CD4-positive, CD25-positive, alpha-beta regulatory T cell (primary cell): ENCODE measurements around the gene OVCH1. TPM values are rescaled to one million over a fixed set of nuclear protein-coding genes. Genes with fewer than 3 reads are reported as not detected.

ENCODE experiments used
- ATAC-seq, 2 donors: fragments of 150-1000 bp; cut with Tn5 transposase; one replicate each; pipeline ENCODE4 v1.10.0; 2021; ENCODE audit warnings: low read depth in 2 of 2, moderate number of reproducible peaks in 2 of 2, moderate library complexity in 1 of 2
- DNase-seq, 3 donors: peaks; one replicate each; pipeline versions ENCODE4 v3.0.0 to v3.0.0-alpha.2; 2012 to 2022; ENCODE audit warnings: mixed read lengths in 1 of 3
- H3K27ac ChIP-seq: one replicate; pipeline ENCODE4 v1.7.0; 2013; ENCODE audit warnings: mild to moderate bottlenecking, low read length; ENCODE audit not compliant: insufficient read depth, poor library complexity, severe bottlenecking
- H3K27me3 ChIP-seq: one replicate; pipeline ENCODE4 v1.7.0; 2013; ENCODE audit warnings: low read length; ENCODE audit not compliant: control insufficient read depth, insufficient read depth
- H3K36me3 ChIP-seq: one replicate; pipeline ENCODE4 v1.7.0; 2013; ENCODE audit warnings: mild to moderate bottlenecking, low read length, moderate library complexity; ENCODE audit not compliant: control insufficient read depth, insufficient read depth
- H3K4me1 ChIP-seq: 2 replicates; pipeline ENCODE4 v1.7.0; 2013; ENCODE audit warnings: mild to moderate bottlenecking, low read length; ENCODE audit not compliant: insufficient read depth, control insufficient read depth, poor library complexity, severe bottlenecking
- H3K4me3 ChIP-seq: one replicate; pipeline ENCODE4 v1.7.0; 2013; ENCODE audit warnings: low read depth, mild to moderate bottlenecking, low read length, moderate library complexity
- H3K9me3 ChIP-seq, 2 experiments: 1 replicate in 1 of 2; 2 replicates in 1 of 2; pipeline ENCODE4 v1.7.0; 2013; ENCODE audit warnings: low read length in 2 of 2, mild to moderate bottlenecking in 1 of 2, moderate library complexity in 1 of 2; ENCODE audit not compliant: control insufficient read depth in 2 of 2
- H3K27ac Mint-ChIP-seq, 3 donors: one replicate each; pipeline ENCODE4 v1.8.0; 2020 to 2022; ENCODE audit warnings: mild to moderate bottlenecking in 3 of 3, mixed read lengths in 3 of 3, moderate library complexity in 2 of 3
- H3K27me3 Mint-ChIP-seq: one replicate; pipeline ENCODE4 v1.8.0; 2022; ENCODE audit warnings: mild to moderate bottlenecking, mixed read lengths
- H3K36me3 Mint-ChIP-seq: one replicate; pipeline ENCODE4 v1.8.0; 2020; ENCODE audit warnings: mixed read lengths
- H3K4me1 Mint-ChIP-seq, 4 donors: one replicate each; pipeline ENCODE4 v1.8.0; 2020 to 2022; ENCODE audit warnings: mixed read lengths in 4 of 4, mild to moderate bottlenecking in 1 of 4
- H3K4me3 Mint-ChIP-seq, 4 donors: one replicate each; pipeline ENCODE4 v1.8.0; 2020 to 2022; ENCODE audit warnings: mild to moderate bottlenecking in 4 of 4, mixed read lengths in 4 of 4, moderate library complexity in 3 of 4
- H3K9me3 Mint-ChIP-seq, 7 donors: one replicate each; pipeline ENCODE4 v1.8.0; 2020 to 2022; ENCODE audit warnings: mixed read lengths in 7 of 7, mild to moderate bottlenecking in 3 of 7, moderate library complexity in 2 of 7
- polyA plus RNA-seq, 4 donors: library from polyadenylated mRNA; unstranded; fragments of 300-500 nt; fragmentation: Illumina TruSeq; gene quantifications; one replicate each; pipeline ENCODE4 v1.2.3, GENCODE V29; 2021
- total RNA-seq: library from RNA; stranded (reverse); gene quantifications from one replicate; pipeline ENCODE4 v1.2.3, GENCODE V29; 2022

The OVCH1 gene
- total and polyA plus RNA-seq, 5 donors from 2014 or later, result not detected

- H3K27ac ChIP-seq, result no peak overlapping the region
- H3K36me3 ChIP-seq, result no peaks in the 10 kb centered on the region
- no peak overlapping the region for H3K27ac Mint-ChIP-seq
- no peaks in the 10 kb centered on the region for H3K4me1 ChIP-seq
- H3K9me3 Mint-ChIP-seq, result peaks cover 0 to 3% (median 0%) of the 10 kb centered on the region in 7 donors
- peak in 1 of 2 donors; percentile 57 for ATAC-seq
- H3K4me1 Mint-ChIP-seq, result peaks cover 0 to 4% (median 0%) of the 10 kb centered on the region in 4 donors
- no peaks in the 10 kb centered on the region for H3K9me3 ChIP-seq
- no peaks in the 10 kb centered on the region for H3K27me3 ChIP-seq
- peak in 2 of 3 donors; percentile 7 to 9 for DNase-seq
- H3K4me3 ChIP-seq, result no peak overlapping the region
- no peak overlapping the region for H3K4me3 Mint-ChIP-seq
- no peaks in the 10 kb centered on the region for H3K36me3 Mint-ChIP-seq
- peaks cover 24% of the 10 kb centered on the region for H3K27me3 Mint-ChIP-seq
These were observed 69.5 kb downstream of the OVCH1 start for GRCh38 chr12:29427964-29428363.

GRCh38 chr12:29426498-29426897, 71.0 kb downstream of the OVCH1 start:
- DNase-seq (no peak), ATAC-seq (no peak)
- Histone ChIP-seq H3K9me3 (no peaks in the 10 kb centered on the region), H3K36me3 (no peaks in the 10 kb centered on the region), H3K27me3 (no peaks in the 10 kb centered on the region), H3K4me1 (no peaks in the 10 kb centered on the region), H3K27ac (no peak overlapping the region), H3K4me3 (no peak overlapping the region)
- H3K27ac Mint-ChIP-seq, result peak overlapping the region in 1 of 3 donors; percentile 69
- peaks cover 26% of the 10 kb centered on the region for H3K27me3 Mint-ChIP-seq
- peaks cover 0 to 4% (median 0%) of the 10 kb centered on the region in 4 donors for H3K4me1 Mint-ChIP-seq
- H3K9me3 Mint-ChIP-seq, result peaks cover 0 to 3% (median 0%) of the 10 kb centered on the region in 7 donors
- no peak overlapping the region for H3K4me3 Mint-ChIP-seq
- no peaks in the 10 kb centered on the region for H3K36me3 Mint-ChIP-seq

- Histone ChIP-seq H3K36me3 (no peaks in the 10 kb centered on the region), H3K9me3 (no peaks in the 10 kb centered on the region), H3K4me1 (no peaks in the 10 kb centered on the region), H3K4me3 (no peak overlapping the region), H3K27me3 (no peaks in the 10 kb centered on the region), H3K27ac (no peak overlapping the region)
- Mint-ChIP-seq H3K9me3 (peaks cover 0 to 3% (median 0%) of the 10 kb centered on the region in 7 donors), H3K36me3 (no peaks in the 10 kb centered on the region), H3K4me1 (peaks cover 0 to 4% (median 0%) of the 10 kb centered on the region in 4 donors), H3K27me3 (peaks cover 26% of the 10 kb centered on the region), H3K4me3 (no peak overlapping the region), H3K27ac (no peak overlapping the region)
- ATAC-seq (no peak), DNase-seq (no peak)
These were observed 71.8 kb downstream of the OVCH1 start for GRCh38 chr12:29425722-29426121.

- H3K4me3 Mint-ChIP-seq, result no peak overlapping the region
- H3K27ac ChIP-seq, result no peak overlapping the region
- no peak overlapping the region for H3K4me3 ChIP-seq
- peaks cover 9% of the 10 kb centered on the region for H3K27me3 ChIP-seq
- H3K27ac Mint-ChIP-seq, result peak overlapping the region in 1 of 3 donors; percentile 75
- H3K27me3 Mint-ChIP-seq, result peaks cover 22% of the 10 kb centered on the region
- H3K9me3 Mint-ChIP-seq, result peaks cover 0 to 4% (median 0%) of the 10 kb centered on the region in 7 donors
- H3K36me3 Mint-ChIP-seq, result no peaks in the 10 kb centered on the region
- no peaks in the 10 kb centered on the region for H3K4me1 Mint-ChIP-seq
- H3K36me3 ChIP-seq, result no peaks in the 10 kb centered on the region
- no peaks in the 10 kb centered on the region for H3K9me3 ChIP-seq
- DNase-seq (no peak), ATAC-seq (no peak)
- no peaks in the 10 kb centered on the region for H3K4me1 ChIP-seq
These were observed 80.7 kb downstream of the OVCH1 start for GRCh38 chr12:29416748-29417147.

GRCh38 chr12:29415111-29415510, 82.4 kb downstream of the OVCH1 start:
- no peaks in the 10 kb centered on the region for H3K4me1 ChIP-seq
- DNase-seq, result no peak
- no peak overlapping the region for H3K4me3 ChIP-seq
- ATAC-seq, result no peak
- no peak overlapping the region for H3K27ac Mint-ChIP-seq
- no peaks in the 10 kb centered on the region for H3K36me3 ChIP-seq
- H3K4me1 Mint-ChIP-seq, result no peaks in the 10 kb centered on the region
- peaks cover 9% of the 10 kb centered on the region for H3K27me3 ChIP-seq
- H3K4me3 Mint-ChIP-seq, result peak overlapping the region in 1 of 4 donors; percentile 1
- no peaks in the 10 kb centered on the region for H3K9me3 ChIP-seq
- H3K9me3 Mint-ChIP-seq, result peaks cover 0 to 3% (median 0%) of the 10 kb centered on the region in 7 donors
- H3K36me3 Mint-ChIP-seq, result no peaks in the 10 kb centered on the region
- no peak overlapping the region for H3K27ac ChIP-seq
- peaks cover 21% of the 10 kb centered on the region for H3K27me3 Mint-ChIP-seq

- peaks cover 0 to 3% (median 0%) of the 10 kb centered on the region in 7 donors for H3K9me3 Mint-ChIP-seq
- H3K27ac ChIP-seq, result no peak overlapping the region
These were observed 83.1 kb downstream of the OVCH1 start for GRCh38 chr12:29414368-29414767.

GRCh38 chr12:29405561-29405960, 91.9 kb downstream of the OVCH1 start:
- Mint-ChIP-seq H3K4me3 (no peak overlapping the region), H3K27me3 (peaks cover 34% of the 10 kb centered on the region), H3K27ac (no peak overlapping the region), H3K9me3 (peaks cover 0 to 5% (median 0%) of the 10 kb centered on the region in 7 donors), H3K4me1 (no peaks in the 10 kb centered on the region), H3K36me3 (no peaks in the 10 kb centered on the region)
- Histone ChIP-seq H3K4me1 (no peaks in the 10 kb centered on the region), H3K27me3 (no peaks in the 10 kb centered on the region), H3K9me3 (no peaks in the 10 kb centered on the region), H3K36me3 (no peaks in the 10 kb centered on the region), H3K27ac (no peak overlapping the region), H3K4me3 (no peak overlapping the region)
- DNase-seq, result no peak
- ATAC-seq, result no peak

More at GRCh38 chr12:29414368-29414767, 83.1 kb downstream of the OVCH1 start:
- no peak for DNase-seq
- Histone ChIP-seq H3K27me3 (peaks cover 9% of the 10 kb centered on the region), H3K4me3 (no peak overlapping the region), H3K36me3 (no peaks in the 10 kb centered on the region), H3K4me1 (no peaks in the 10 kb centered on the region), H3K9me3 (no peaks in the 10 kb centered on the region)
- Mint-ChIP-seq H3K27ac (no peak overlapping the region), H3K36me3 (no peaks in the 10 kb centered on the region), H3K27me3 (peaks cover 17% of the 10 kb centered on the region), H3K4me1 (no peaks in the 10 kb centered on the region), H3K4me3 (no peak overlapping the region)
- no peak for ATAC-seq

- peaks cover 40% of the 10 kb centered on the region for H3K27me3 Mint-ChIP-seq
- no peak overlapping the region for H3K4me3 Mint-ChIP-seq
- H3K27ac Mint-ChIP-seq, result no peak overlapping the region
These were observed 93.5 kb downstream of the OVCH1 start for GRCh38 chr12:29403991-29404390.

More at GRCh38 chr12:29403991-29404390, 93.5 kb downstream of the OVCH1 start:
- H3K27me3 ChIP-seq, result peaks cover 2% of the 10 kb centered on the region
- H3K9me3 ChIP-seq, result no peaks in the 10 kb centered on the region
- Mint-ChIP-seq H3K4me1 (no peaks in the 10 kb centered on the region), H3K9me3 (peaks cover 0 to 3% (median 0%) of the 10 kb centered on the region in 7 donors), H3K36me3 (no peaks in the 10 kb centered on the region)
- ATAC-seq (no peak), DNase-seq (no peak)
- no peak overlapping the region for H3K27ac ChIP-seq
- no peaks in the 10 kb centered on the region for H3K36me3 ChIP-seq
- H3K4me1 ChIP-seq, result no peaks in the 10 kb centered on the region
- H3K4me3 ChIP-seq, result no peak overlapping the region
